ENCODE data around the gene CCDC82. TPM values are rescaled to one million over a fixed set of nuclear protein-coding genes. Genes with fewer than 3 reads are reported as not detected.
A peak's percentile ranks its signal among the peaks of the same experiment; 100 is the strongest.

Gene CCDC82
- total RNA-seq, 1 donor from 2014 or later, result 20.4 TPM

DNA sequence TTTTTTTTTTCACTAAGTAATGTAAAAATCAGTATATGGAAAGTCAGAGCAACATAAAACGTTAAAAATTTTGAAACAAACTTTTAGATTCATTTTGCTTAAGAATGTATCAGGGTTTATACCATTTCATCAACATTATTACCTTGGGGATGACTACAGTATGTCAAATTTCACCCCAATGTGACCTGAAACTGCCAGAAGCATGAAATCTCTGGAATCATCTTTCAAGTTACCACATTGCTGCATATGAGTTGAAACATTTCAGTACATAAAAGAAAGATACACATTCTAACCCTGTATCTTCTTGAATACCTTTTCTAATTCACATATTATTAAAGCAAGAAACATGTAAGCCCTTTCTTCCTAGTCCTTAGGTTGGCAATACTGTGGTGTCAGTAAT is 79.5 kb downstream of the CCDC82 start:
- Histone ChIP-seq H3K27me3 (ENCODE audit: control insufficient read depth in 3 of 3, insufficient read depth in 3 of 3, low read length in 3 of 3) (no peaks in the 10 kb centered on the region), H3K9ac (ENCODE audit: low read depth in 1 of 3, low read length in 3 of 3) (no peak overlapping the region), H3K4me1 (ENCODE audit: control insufficient read depth in 3 of 3, insufficient read depth in 3 of 3, low read length in 3 of 3) (peaks cover 18 to 34% (median 24%) of the 10 kb centered on the region in 3 donors), H3K36me3 (ENCODE audit: control insufficient read depth in 3 of 3, insufficient read depth in 3 of 3, low read length in 3 of 3) (no peaks in the 10 kb centered on the region), H3K9me3 (ENCODE audit: control insufficient read depth in 3 of 3, low read length in 3 of 3) (no peaks in the 10 kb centered on the region), H3K27ac (ENCODE audit: low read depth, low read length) (no peak overlapping the region), H3K4me3 (ENCODE audit: low read length in 3 of 3) (no peak overlapping the region)

GRCh38 chr11:96309643-96310017 is 80.1 kb downstream of the CCDC82 start:
- Histone ChIP-seq H3K9ac (ENCODE audit: low read depth in 1 of 3, low read length in 3 of 3) (no peak overlapping the region), H3K4me1 (ENCODE audit: control insufficient read depth in 3 of 3, insufficient read depth in 3 of 3, low read length in 3 of 3) (peaks cover 18 to 31% (median 21%) of the 10 kb centered on the region in 3 donors), H3K27ac (ENCODE audit: low read depth, low read length) (no peak overlapping the region)

DNA sequence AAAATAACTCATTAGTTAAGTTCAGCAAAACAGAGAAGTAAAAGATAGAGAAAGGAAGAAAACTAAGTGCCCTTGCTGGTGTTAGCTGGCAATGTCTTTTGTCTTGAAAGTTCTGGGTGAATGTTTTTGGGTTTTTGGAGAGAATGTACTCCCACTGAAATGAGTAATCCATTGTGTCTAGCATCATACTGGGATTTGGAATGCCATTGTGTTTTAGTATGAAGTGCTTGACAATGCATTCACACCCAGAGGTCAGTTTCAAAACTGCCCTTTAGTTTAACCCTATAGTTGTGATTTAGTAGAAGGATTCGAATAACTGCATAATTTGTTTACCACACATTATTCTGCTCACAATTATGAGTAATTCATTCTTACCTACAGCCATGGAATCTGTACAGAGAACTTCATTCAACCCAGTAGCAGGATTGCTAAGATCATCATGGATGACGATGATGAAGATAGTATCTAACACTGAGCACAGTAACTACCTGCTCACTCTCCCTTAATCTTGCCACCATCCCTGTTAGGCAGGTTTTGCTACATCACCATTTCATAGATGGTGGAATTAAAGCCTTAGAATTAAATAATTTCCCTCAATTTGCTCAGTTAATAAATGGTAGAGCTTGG is 80.6 kb downstream of the CCDC82 start:
- no peaks in the 10 kb centered on the region for H3K36me3 ChIP-seq (ENCODE audit: control insufficient read depth in 3 of 3, insufficient read depth in 3 of 3, low read length in 3 of 3)
- no peaks in the 10 kb centered on the region for H3K9me3 ChIP-seq (ENCODE audit: control insufficient read depth in 3 of 3, low read length in 3 of 3)
- H3K27ac ChIP-seq (ENCODE audit: low read depth, low read length), result no peak overlapping the region
- H3K27me3 ChIP-seq (ENCODE audit: control insufficient read depth in 3 of 3, insufficient read depth in 3 of 3, low read length in 3 of 3), result no peaks in the 10 kb centered on the region
- H3K4me3 ChIP-seq (ENCODE audit: low read length in 3 of 3), result no peak overlapping the region
- H3K9ac ChIP-seq (ENCODE audit: low read depth in 1 of 3, low read length in 3 of 3), result no peak overlapping the region
- peaks cover 17 to 26% (median 18%) of the 10 kb centered on the region in 3 donors for H3K4me1 ChIP-seq (ENCODE audit: control insufficient read depth in 3 of 3, insufficient read depth in 3 of 3, low read length in 3 of 3)

More at GRCh38 chr11:96309643-96310017, 80.1 kb downstream of the CCDC82 start:
- H3K4me3 ChIP-seq (ENCODE audit: low read length in 3 of 3), result no peak overlapping the region
- H3K36me3 ChIP-seq (ENCODE audit: control insufficient read depth in 3 of 3, insufficient read depth in 3 of 3, low read length in 3 of 3), result no peaks in the 10 kb centered on the region
- H3K9me3 ChIP-seq (ENCODE audit: control insufficient read depth in 3 of 3, low read length in 3 of 3), result no peaks in the 10 kb centered on the region
- H3K27me3 ChIP-seq (ENCODE audit: control insufficient read depth in 3 of 3, insufficient read depth in 3 of 3, low read length in 3 of 3), result no peaks in the 10 kb centered on the region

- Histone ChIP-seq H3K4me3 (ENCODE audit: low read length in 3 of 3) (peak overlapping the region; percentile 23 to 64 (median 28)), H3K4me1 (ENCODE audit: control insufficient read depth in 3 of 3, insufficient read depth in 3 of 3, low read length in 3 of 3) (peaks cover 13 to 23% (median 18%) of the 10 kb centered on the region in 3 donors)
Measured at GRCh38 chr11:96307776-96308140, 82.0 kb downstream of the CCDC82 start.

DNA sequence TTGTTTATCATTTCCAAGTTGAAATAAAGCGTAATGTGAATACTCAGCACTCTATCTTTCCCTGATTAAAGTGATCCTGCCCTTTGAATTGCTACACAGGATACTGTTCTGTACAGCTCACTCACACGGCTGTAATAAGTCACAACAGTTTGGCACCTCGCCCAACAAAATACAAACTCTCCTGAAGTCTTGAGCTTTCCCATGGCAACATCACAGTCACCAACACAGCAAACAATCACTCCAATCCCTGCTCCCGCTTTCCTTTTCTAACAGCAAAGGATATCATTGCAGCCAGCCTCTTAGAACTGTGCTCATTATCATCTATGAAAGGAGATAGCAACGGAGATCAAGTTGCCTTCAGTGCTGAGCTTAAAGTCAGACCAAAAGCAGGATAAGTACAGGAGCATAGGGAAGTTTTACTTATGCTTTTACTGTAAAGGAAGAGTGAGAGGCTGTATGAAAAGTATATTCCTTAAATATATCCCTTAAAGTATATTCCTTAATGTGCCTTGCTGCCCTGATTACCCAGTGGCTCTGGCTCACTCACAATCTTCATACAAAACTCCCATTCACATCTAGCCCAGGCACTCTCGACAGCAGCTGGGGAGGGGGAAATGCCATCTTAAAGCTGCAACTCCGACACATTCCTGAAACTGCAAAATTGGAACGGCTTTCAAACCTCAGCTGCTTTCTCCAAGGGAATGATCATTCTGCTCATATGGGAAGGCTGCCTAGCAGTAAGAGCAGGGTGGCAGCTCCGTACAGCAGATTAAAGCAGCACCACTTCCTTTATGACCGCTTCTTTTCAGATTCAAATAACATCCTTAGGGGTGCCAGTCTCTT is 82.6 kb downstream of the CCDC82 start:
- no peaks in the 10 kb centered on the region for H3K9me3 ChIP-seq (ENCODE audit: control insufficient read depth in 3 of 3, low read length in 3 of 3)
- H3K27ac ChIP-seq (ENCODE audit: low read depth, low read length), result peak overlapping the region; percentile 49
- no peaks in the 10 kb centered on the region for H3K27me3 ChIP-seq (ENCODE audit: control insufficient read depth in 3 of 3, insufficient read depth in 3 of 3, low read length in 3 of 3)
- peak overlapping the region; percentile 23 to 64 (median 28) for H3K4me3 ChIP-seq (ENCODE audit: low read length in 3 of 3)
- peaks cover 13 to 23% (median 18%) of the 10 kb centered on the region in 3 donors for H3K4me1 ChIP-seq (ENCODE audit: control insufficient read depth in 3 of 3, insufficient read depth in 3 of 3, low read length in 3 of 3)
- peak overlapping the region; percentile 15 to 69 (median 25) for H3K9ac ChIP-seq (ENCODE audit: low read depth in 1 of 3, low read length in 3 of 3)
- no peaks in the 10 kb centered on the region for H3K36me3 ChIP-seq (ENCODE audit: control insufficient read depth in 3 of 3, insufficient read depth in 3 of 3, low read length in 3 of 3)

More at GRCh38 chr11:96307776-96308140, 82.0 kb downstream of the CCDC82 start:
- Histone ChIP-seq H3K27ac (ENCODE audit: low read depth, low read length) (peak overlapping the region; percentile 49), H3K9me3 (ENCODE audit: control insufficient read depth in 3 of 3, low read length in 3 of 3) (no peaks in the 10 kb centered on the region), H3K36me3 (ENCODE audit: control insufficient read depth in 3 of 3, insufficient read depth in 3 of 3, low read length in 3 of 3) (no peaks in the 10 kb centered on the region), H3K27me3 (ENCODE audit: control insufficient read depth in 3 of 3, insufficient read depth in 3 of 3, low read length in 3 of 3) (no peaks in the 10 kb centered on the region), H3K9ac (ENCODE audit: low read depth in 1 of 3, low read length in 3 of 3) (peak overlapping the region; percentile 15 to 69 (median 25))

GRCh38 chr11:96306600-96306932 is 83.1 kb downstream of the CCDC82 start:
- H3K4me1 ChIP-seq (ENCODE audit: control insufficient read depth in 3 of 3, insufficient read depth in 3 of 3, low read length in 3 of 3), result peaks cover 13 to 22% (median 18%) of the 10 kb centered on the region in 3 donors

GRCh38 chr11:96306071-96306470 is 83.6 kb downstream of the CCDC82 start:
- Histone ChIP-seq H3K9me3 (ENCODE audit: control insufficient read depth in 3 of 3, low read length in 3 of 3) (no peaks in the 10 kb centered on the region), H3K27ac (ENCODE audit: low read depth, low read length) (peak overlapping the region; percentile 49), H3K36me3 (ENCODE audit: control insufficient read depth in 3 of 3, insufficient read depth in 3 of 3, low read length in 3 of 3) (no peaks in the 10 kb centered on the region), H3K4me1 (ENCODE audit: control insufficient read depth in 3 of 3, insufficient read depth in 3 of 3, low read length in 3 of 3) (peaks cover 13 to 19% (median 18%) of the 10 kb centered on the region in 3 donors), H3K27me3 (ENCODE audit: control insufficient read depth in 3 of 3, insufficient read depth in 3 of 3, low read length in 3 of 3) (no peaks in the 10 kb centered on the region), H3K9ac (ENCODE audit: low read depth in 1 of 3, low read length in 3 of 3) (no peak overlapping the region), H3K4me3 (ENCODE audit: low read length in 3 of 3) (no peak overlapping the region)

More at GRCh38 chr11:96306600-96306932, 83.1 kb downstream of the CCDC82 start:
- Histone ChIP-seq H3K27ac (ENCODE audit: low read depth, low read length) (peak overlapping the region; percentile 49), H3K9me3 (ENCODE audit: control insufficient read depth in 3 of 3, low read length in 3 of 3) (no peaks in the 10 kb centered on the region), H3K36me3 (ENCODE audit: control insufficient read depth in 3 of 3, insufficient read depth in 3 of 3, low read length in 3 of 3) (no peaks in the 10 kb centered on the region), H3K9ac (ENCODE audit: low read depth in 1 of 3, low read length in 3 of 3) (peak overlapping the region in 2 of 3 donors; percentile 17 to 38), H3K27me3 (ENCODE audit: control insufficient read depth in 3 of 3, insufficient read depth in 3 of 3, low read length in 3 of 3) (no peaks in the 10 kb centered on the region), H3K4me3 (ENCODE audit: low read length in 3 of 3) (peak overlapping the region in 2 of 3 donors; percentile 28 to 64)

- peaks cover 13 to 22% (median 21%) of the 10 kb centered on the region in 3 donors for H3K4me1 ChIP-seq (ENCODE audit: control insufficient read depth in 3 of 3, insufficient read depth in 3 of 3, low read length in 3 of 3)
- no peak overlapping the region for H3K9ac ChIP-seq (ENCODE audit: low read depth in 1 of 3, low read length in 3 of 3)
- no peak overlapping the region for H3K4me3 ChIP-seq (ENCODE audit: low read length in 3 of 3)
- no peaks in the 10 kb centered on the region for H3K27me3 ChIP-seq (ENCODE audit: control insufficient read depth in 3 of 3, insufficient read depth in 3 of 3, low read length in 3 of 3)
- H3K36me3 ChIP-seq (ENCODE audit: control insufficient read depth in 3 of 3, insufficient read depth in 3 of 3, low read length in 3 of 3), result no peaks in the 10 kb centered on the region
- no peaks in the 10 kb centered on the region for H3K9me3 ChIP-seq (ENCODE audit: control insufficient read depth in 3 of 3, low read length in 3 of 3)
- H3K27ac ChIP-seq (ENCODE audit: low read depth, low read length), result no peak overlapping the region
Measured at GRCh38 chr11:96303980-96304379, 85.7 kb downstream of the CCDC82 start.

- Histone ChIP-seq H3K27me3 (ENCODE audit: control insufficient read depth in 3 of 3, insufficient read depth in 3 of 3, low read length in 3 of 3) (no peaks in the 10 kb centered on the region), H3K4me1 (ENCODE audit: control insufficient read depth in 3 of 3, insufficient read depth in 3 of 3, low read length in 3 of 3) (peaks cover 13 to 22% (median 21%) of the 10 kb centered on the region in 3 donors), H3K4me3 (ENCODE audit: low read length in 3 of 3) (no peak overlapping the region), H3K9ac (ENCODE audit: low read depth in 1 of 3, low read length in 3 of 3) (no peak overlapping the region), H3K27ac (ENCODE audit: low read depth, low read length) (no peak overlapping the region), H3K36me3 (ENCODE audit: control insufficient read depth in 3 of 3, insufficient read depth in 3 of 3, low read length in 3 of 3) (no peaks in the 10 kb centered on the region), H3K9me3 (ENCODE audit: control insufficient read depth in 3 of 3, low read length in 3 of 3) (no peaks in the 10 kb centered on the region)
Measured at GRCh38 chr11:96303064-96303463, 86.6 kb downstream of the CCDC82 start.

All from skeletal muscle tissue (tissue), 4 donors.